Testis (tissue), 5 donors: ENCODE results near the gene ZNF222. TPM values are rescaled to one million over a fixed set of nuclear protein-coding genes. Genes with fewer than 3 reads are reported as not detected.

Experiments
- DNase-seq: peaks from one replicate; pipeline ENCODE4 v3.0.0-alpha.2; 2019
- H3K27ac ChIP-seq, 2 donors: fragments of 200-600 bp; sonication (generic); one replicate each; pipeline ENCODE4 v1.5.1; 2019
- H3K27me3 ChIP-seq: fragments of 200-600 bp; sonication (generic); one replicate; pipeline ENCODE4 v1.5.1; 2019
- H3K36me3 ChIP-seq: fragments of 200-600 bp; sonication (generic); one replicate; pipeline ENCODE4 v1.5.1; 2017; ENCODE audit warnings: low read depth; ENCODE audit errors: missing control alignments
- H3K4me1 ChIP-seq: fragments of 200-600 bp; sonication (generic); one replicate; pipeline ENCODE4 v1.5.1; 2019
- H3K4me3 ChIP-seq, 2 donors: fragments of 200-600 bp; sonication (generic); one replicate each; pipeline ENCODE4 v1.5.1; 2017 to 2019
- H3K9me3 ChIP-seq: fragments of 200-600 bp; sonication (generic); one replicate; pipeline ENCODE4 v1.5.1; 2017
- POLR2A ChIP-seq: fragments of 450-650 bp; IDR thresholded peaks from one replicate; pipeline ENCODE4 v1.6.1; 2017; ENCODE audit warnings: antibody characterized with exemption, mild to moderate bottlenecking, moderate library complexity
- WGBS, 2 donors: methylation state at CpG; one replicate each; pipeline ENCODE4 v1.1.5; 2018; 5-methylcytosine and 5-hydroxymethylcytosine counted together
- intact Hi-C: fragments of 100-400 bp; cut with DNase I; formaldehyde crosslinking; loops from one replicate; pipeline ENCODE4 v1.15.1; 2023; ENCODE audit warnings: low total_unique reads
- long read RNA-seq, 2 donors: transcript quantifications; one replicate each; lab custom pipeline, GENCODE V29; 2026
- polyA plus RNA-seq: library from polyadenylated mRNA; stranded (reverse); fragments of 350-450 nt; fragmentation: Illumina TruSeq; extraction: RNeasy Lipid Tissue Mini Kit (QIAGEN cat#74804); gene quantifications from one replicate; pipeline ENCODE4 v1.2.3, GENCODE V29; 2014; ENCODE audit warnings: low read depth, low replicate concordance; ENCODE audit not compliant: insufficient read depth
- total RNA-seq, 2 donors: library from RNA; depleted of rRNA; stranded (reverse); fragments of >200 nt; gene quantifications; one replicate each; pipeline ENCODE4 v1.2.3, GENCODE V29; 2016
- TF ChIP-seq, protein P1 (sequence below), 3 experiments: fragments of 450-650 bp in 2 of 3; fragments of 200-600 bp in 1 of 3; sonication (generic) in 1 of 3; IDR thresholded peaks; one replicate each; pipeline ENCODE4 v1.5.1; 2016 to 2019; ENCODE audit warnings: antibody characterized with exemption in 3 of 3, mild to moderate bottlenecking in 2 of 3, moderate library complexity in 1 of 3

ZNF222 gene
- total RNA-seq (1 to 10 TPM; 4.2 to 6.5 TPM), polyA plus RNA-seq (15.4 TPM)
- long read RNA-seq, donor 1, result 0 reads
- long read RNA-seq, donor 2, result 0 reads

DNA sequence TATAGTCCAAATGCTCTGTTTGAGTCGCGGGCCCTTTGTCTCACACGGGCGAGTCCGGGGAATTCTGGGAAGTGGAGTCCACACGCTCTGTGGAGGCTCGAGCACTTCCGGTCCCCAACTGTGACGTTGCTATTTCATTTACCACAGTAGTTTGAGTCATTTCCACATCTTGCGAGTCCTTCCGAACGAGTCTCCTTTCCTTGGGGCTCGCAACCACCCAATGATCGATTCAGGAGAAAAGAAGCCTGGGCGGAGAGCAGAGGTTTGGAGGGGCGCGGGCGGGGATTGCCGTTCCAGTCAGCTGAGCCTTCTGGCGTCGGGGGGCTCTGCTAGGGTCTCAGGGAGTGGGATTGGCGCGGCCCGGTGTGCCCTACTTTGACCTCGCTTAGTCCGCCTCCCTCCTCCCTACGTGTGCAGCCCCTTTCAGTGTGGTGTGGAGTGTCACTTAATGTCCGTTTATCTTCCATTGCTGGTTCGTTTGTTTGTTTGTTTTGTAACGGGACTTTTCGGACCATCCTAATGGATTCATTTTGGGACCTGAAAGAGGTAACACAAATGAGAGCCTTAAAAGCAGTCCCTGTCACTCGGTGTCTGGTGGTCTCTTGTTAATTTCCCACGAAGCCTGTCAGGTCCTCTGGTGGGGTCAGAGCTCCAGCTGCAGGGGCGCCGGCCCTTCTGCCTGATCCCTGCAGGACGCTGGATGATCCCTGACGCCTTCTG lies at the start of gene ZNF222:
Gene ZNF222 (plus strand): TSS at position 163 of the 720 bp plus-strand sequence. CDS start 58 bp downstream, at position 221.
- DNase-seq, result peak; percentile 95
- peak within 1 kb of the TSS; percentile 72 to 74 for H3K4me3 ChIP-seq
- peak within 1 kb of the TSS in 1 of 2 donors; percentile 69 for H3K27ac ChIP-seq
- H3K4me1 ChIP-seq, result peaks cover 8% of the 10 kb centered on the region
- no peaks in the 10 kb centered on the region for H3K9me3 ChIP-seq
- H3K36me3 ChIP-seq, result no peaks in the 10 kb centered on the region
- no peaks in the 10 kb centered on the region for H3K27me3 ChIP-seq
- intact Hi-C loops, result no loop called here
- 2% methylated on average over 37 of the region's 37 CpGs for WGBS, 2 donors
- TF ChIP-seq POLR2A, result no peak
- TF ChIP-seq, protein P1, sequence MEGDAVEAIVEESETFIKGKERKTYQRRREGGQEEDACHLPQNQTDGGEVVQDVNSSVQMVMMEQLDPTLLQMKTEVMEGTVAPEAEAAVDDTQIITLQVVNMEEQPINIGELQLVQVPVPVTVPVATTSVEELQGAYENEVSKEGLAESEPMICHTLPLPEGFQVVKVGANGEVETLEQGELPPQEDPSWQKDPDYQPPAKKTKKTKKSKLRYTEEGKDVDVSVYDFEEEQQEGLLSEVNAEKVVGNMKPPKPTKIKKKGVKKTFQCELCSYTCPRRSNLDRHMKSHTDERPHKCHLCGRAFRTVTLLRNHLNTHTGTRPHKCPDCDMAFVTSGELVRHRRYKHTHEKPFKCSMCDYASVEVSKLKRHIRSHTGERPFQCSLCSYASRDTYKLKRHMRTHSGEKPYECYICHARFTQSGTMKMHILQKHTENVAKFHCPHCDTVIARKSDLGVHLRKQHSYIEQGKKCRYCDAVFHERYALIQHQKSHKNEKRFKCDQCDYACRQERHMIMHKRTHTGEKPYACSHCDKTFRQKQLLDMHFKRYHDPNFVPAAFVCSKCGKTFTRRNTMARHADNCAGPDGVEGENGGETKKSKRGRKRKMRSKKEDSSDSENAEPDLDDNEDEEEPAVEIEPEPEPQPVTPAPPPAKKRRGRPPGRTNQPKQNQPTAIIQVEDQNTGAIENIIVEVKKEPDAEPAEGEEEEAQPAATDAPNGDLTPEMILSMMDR (IDR thresholded peaks at IDR 0.05), result no peak

DNA sequence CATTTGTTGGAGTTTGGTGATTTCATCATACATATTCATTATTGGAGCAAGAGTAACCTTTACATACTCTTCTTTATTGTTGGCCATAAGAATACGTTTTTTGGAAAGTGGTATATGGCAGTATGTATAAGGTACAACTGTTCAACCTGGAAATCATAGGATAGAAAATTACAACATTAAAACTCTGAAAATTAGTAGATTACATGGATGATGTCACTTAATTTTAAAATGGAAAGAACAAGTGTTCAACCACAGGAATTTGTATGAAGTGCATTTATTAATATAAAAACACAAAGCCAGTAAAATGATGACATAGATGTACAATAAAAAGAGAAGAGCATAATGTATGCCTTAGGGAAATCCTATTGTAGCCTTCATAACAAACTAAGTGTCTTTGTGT lies 48.4 kb upstream of the ZNF222 start:
- WGBS, 2 donors, result 93 to 96% methylated on average over 1 of the region's 1 CpG
- intact Hi-C loops, result no loop called here
- Histone ChIP-seq H3K4me3 (no peak overlapping the region), H3K4me1 (no peaks in the 10 kb centered on the region), H3K27ac (no peak overlapping the region), H3K36me3 (no peaks in the 10 kb centered on the region), H3K27me3 (no peaks in the 10 kb centered on the region), H3K9me3 (no peaks in the 10 kb centered on the region)
- TF ChIP-seq, protein P1 (IDR thresholded peaks at IDR 0.05), result no peak
- TF ChIP-seq POLR2A, result no peak
- no peak for DNase-seq

DNA sequence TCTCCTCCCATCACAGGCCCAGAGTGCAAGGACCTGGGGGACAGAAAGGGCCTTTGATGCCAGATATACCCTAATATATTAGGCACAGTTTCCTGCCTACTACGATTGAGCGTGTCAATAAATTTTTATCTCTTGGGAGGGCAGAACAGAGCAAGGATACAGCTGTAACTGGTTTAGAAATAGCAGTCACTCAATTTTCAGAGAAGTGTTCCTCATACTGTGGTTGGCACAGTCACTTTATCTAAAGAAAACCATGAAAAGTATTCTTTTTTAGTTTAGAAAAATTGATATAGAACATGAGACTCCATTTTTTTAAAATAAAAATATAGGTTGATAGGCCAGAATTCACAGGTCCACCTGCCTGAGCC lies 41.7 kb upstream of the ZNF222 start:
- Histone ChIP-seq H3K4me3 (peak overlapping the region in 1 of 2 donors; percentile 82), H3K27ac (no peak overlapping the region), H3K4me1 (no peaks in the 10 kb centered on the region), H3K27me3 (no peaks in the 10 kb centered on the region), H3K9me3 (no peaks in the 10 kb centered on the region), H3K36me3 (no peaks in the 10 kb centered on the region)
- intact Hi-C loops, result no loop called here
- TF ChIP-seq, protein P1 (IDR thresholded peaks at IDR 0.05), result no peak
- TF ChIP-seq POLR2A, result no peak
- DNase-seq, result no peak
- 45 to 54% methylated on average over 2 of the region's 2 CpGs for WGBS, 2 donors

DNA sequence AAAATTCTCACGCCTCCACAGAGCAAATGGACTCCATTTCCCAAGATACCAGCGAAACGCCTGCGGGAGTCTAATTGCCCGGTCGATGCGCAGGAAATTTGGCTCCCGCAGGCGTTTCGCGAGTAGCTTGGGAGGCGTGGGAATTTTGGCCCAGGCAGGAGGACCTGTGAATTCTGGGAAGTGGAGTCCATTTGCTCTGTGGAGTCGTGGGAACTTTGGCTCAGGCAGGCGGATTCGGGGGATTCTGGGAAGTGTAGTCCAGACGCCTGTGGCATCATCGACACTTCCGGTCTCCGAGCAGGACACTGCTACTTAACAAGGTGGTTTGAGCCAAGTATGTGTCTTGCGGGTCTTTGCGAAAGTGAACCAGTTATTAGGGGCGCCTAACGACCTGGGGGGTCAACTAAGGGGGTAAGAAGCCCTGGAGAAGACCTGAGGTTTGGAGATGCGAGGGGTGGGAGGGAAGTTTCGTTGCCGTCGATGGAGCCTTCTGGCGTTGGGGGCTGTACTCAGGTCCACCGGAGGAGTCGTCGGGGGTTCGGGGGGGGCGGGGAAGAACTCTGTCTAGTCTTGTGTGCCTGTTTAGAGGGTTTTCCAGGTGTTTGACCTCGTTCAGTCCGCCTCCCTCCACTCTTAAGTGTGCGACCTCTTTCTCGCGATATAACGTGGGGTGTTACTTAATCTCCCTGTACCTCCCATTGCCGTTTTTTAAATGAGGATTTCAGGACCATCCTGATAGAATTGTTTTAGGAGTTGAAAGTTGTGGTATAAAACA lies 41.1 kb upstream of the ZNF222 start, which contains the start of gene ZNF155:
Gene ZNF155 (plus strand): TSS at position 277 of the 775 bp plus-strand sequence. CDS start 4,356 bp downstream, outside the sequence.
- intact Hi-C loops, result no loop called here
- 0 to 1% methylated on average over 30 to 40 of the region's 40 CpGs for WGBS, 2 donors

More for the DNA sequence above, 41.1 kb upstream of the ZNF222 start, which contains the start of gene ZNF155:
- peak; percentile 98 for DNase-seq
- H3K36me3 ChIP-seq, result no peaks in the 10 kb centered on the region
- no peaks in the 10 kb centered on the region for H3K9me3 ChIP-seq
- H3K4me3 ChIP-seq, result peak within 1 kb of the TSS; percentile 79 to 82
- H3K27ac ChIP-seq, result peak within 1 kb of the TSS; percentile 66
- TF ChIP-seq, protein P1 (IDR thresholded peaks at IDR 0.05), result peak in 1 of 3 experiments; percentile 19
- TF ChIP-seq POLR2A, result no peak
- H3K4me1 ChIP-seq, result no peaks in the 10 kb centered on the region
- H3K27me3 ChIP-seq, result no peaks in the 10 kb centered on the region
